Esophagus squamous epithelium (tissue), 4 donors: Measurements from ENCODE around the gene IARS1.

ENCODE experiments used
- POLR2A ChIP-seq, 4 donors: fragments of 450-650 bp; IDR thresholded peaks; one replicate each; pipeline ENCODE4 v1.6.1; 2017; ENCODE audit warnings: antibody characterized with exemption in 4 of 4, mild to moderate bottlenecking in 4 of 4, moderate library complexity in 3 of 4
- TF ChIP-seq, protein P1 (sequence below), 6 experiments: fragments of 450-650 bp in 4 of 6; fragments of 200-600 bp in 2 of 6; sonication (generic) in 2 of 6; IDR thresholded peaks; one replicate each; pipeline ENCODE4 v1.5.1; 2016 to 2019; ENCODE audit warnings: antibody characterized with exemption in 6 of 6, mild to moderate bottlenecking in 4 of 6, moderate library complexity in 4 of 6

DNA sequence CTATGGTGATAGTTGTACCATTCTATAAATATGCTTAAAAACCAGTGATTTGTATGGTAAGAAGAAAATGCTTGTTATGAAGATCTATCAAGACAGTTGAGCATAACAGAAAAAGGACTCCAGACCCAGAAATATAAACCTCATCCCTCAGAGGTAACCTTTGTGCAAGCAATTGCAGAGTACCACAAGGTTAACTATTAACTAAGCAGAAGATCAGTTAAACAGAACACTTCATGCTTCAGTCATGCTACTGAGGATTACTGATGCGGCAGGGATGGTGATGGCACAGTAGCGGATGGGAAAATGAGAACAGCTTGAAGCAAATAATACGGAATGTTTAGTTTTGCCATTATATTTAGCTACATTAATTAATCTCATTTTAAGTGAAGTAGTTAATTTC lies 45.5 kb downstream of the IARS1 start:
- TF ChIP-seq, protein P1, sequence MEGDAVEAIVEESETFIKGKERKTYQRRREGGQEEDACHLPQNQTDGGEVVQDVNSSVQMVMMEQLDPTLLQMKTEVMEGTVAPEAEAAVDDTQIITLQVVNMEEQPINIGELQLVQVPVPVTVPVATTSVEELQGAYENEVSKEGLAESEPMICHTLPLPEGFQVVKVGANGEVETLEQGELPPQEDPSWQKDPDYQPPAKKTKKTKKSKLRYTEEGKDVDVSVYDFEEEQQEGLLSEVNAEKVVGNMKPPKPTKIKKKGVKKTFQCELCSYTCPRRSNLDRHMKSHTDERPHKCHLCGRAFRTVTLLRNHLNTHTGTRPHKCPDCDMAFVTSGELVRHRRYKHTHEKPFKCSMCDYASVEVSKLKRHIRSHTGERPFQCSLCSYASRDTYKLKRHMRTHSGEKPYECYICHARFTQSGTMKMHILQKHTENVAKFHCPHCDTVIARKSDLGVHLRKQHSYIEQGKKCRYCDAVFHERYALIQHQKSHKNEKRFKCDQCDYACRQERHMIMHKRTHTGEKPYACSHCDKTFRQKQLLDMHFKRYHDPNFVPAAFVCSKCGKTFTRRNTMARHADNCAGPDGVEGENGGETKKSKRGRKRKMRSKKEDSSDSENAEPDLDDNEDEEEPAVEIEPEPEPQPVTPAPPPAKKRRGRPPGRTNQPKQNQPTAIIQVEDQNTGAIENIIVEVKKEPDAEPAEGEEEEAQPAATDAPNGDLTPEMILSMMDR (IDR thresholded peaks at IDR 0.05): no peak
- no peak for TF ChIP-seq POLR2A (IDR thresholded peaks at IDR 0.05)
